ENCODE results near the gene ADCK2. TPM values are rescaled to one million over a fixed set of nuclear protein-coding genes. Genes with fewer than 3 reads are reported as not detected.
"Not testable (repeated sequence)": the region's sequence is repeated elsewhere in the genome, so short reads cannot be mapped to it uniquely, and the experiment has no call there.

Gene ADCK2
- total RNA-seq, 4 donors from 2014 or later: 19.9 to 46.1 (median 32.7) TPM

DNA sequence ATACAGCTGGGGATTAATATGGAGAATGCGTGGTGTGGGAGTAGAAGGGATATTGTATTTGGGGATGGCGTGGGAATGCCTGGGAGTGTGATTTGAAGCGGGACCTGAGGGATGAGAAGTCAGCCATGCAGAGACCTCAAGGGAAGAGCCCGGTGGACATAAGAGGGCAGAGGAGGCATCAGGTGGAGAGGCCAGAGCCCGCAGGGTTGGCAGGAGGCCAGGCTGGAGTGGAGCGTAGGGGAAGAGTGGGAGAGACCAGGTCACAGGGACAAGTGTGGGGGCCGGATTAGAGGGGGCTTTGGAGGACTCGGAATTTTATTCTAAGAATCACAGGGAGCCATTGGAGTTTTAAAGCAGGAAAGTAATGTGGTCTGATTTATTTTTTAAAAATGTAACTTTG lies 25.7 kb downstream of the ADCK2 start:
- TF ChIP-seq POLR2A (IDR thresholded peaks at IDR 0.05): no peak
- TF ChIP-seq CTCF (IDR thresholded peaks at IDR 0.05): no peak
- Histone ChIP-seq H3K4me1 (peaks cover 17 to 18% of the 10 kb centered on the region in 2 donors), H3K36me3 (no peaks in the 10 kb centered on the region), H3K9me3 (no peaks in the 10 kb centered on the region), H3K4me3 (replicated peaks in 1 of 3) (no peak overlapping the region), H3K27me3 (no peaks in the 10 kb centered on the region), H3K27ac (no peak overlapping the region)
- peak; percentile 70 to 72 for DNase-seq
- intact Hi-C loops (cut with DNase I): no loop called here
- WGBS, 2 donors: 42 to 45% methylated on average over 8 of the region's 8 CpGs

- H3K27ac ChIP-seq: no peak overlapping the region
- H3K4me1 ChIP-seq: peaks cover 9 to 18% of the 10 kb centered on the region in 2 donors
- TF ChIP-seq POLR2A (IDR thresholded peaks at IDR 0.05) (no peak), CTCF (IDR thresholded peaks at IDR 0.05) (no peak)
- H3K9me3 ChIP-seq: no peaks in the 10 kb centered on the region
- intact Hi-C loops (cut with DNase I): no loop called here
- peaks cover 9 to 14% of the 10 kb centered on the region in 2 donors for H3K36me3 ChIP-seq
- no peak overlapping the region for H3K4me3 ChIP-seq (replicated peaks in 1 of 3)
- peak in 1 of 2 donors; percentile 29 for DNase-seq
- no peaks in the 10 kb centered on the region for H3K27me3 ChIP-seq
- 80 to 87% methylated on average over 10 of the region's 10 CpGs for WGBS, 2 donors
Observed at GRCh38 chr7:140702774-140703173, 30.0 kb downstream of the ADCK2 start.

- no peak for DNase-seq
- TF ChIP-seq CTCF (IDR thresholded peaks at IDR 0.05): no peak
- TF ChIP-seq POLR2A (IDR thresholded peaks at IDR 0.05): no peak
Observed at GRCh38 chr7:140704205-140704604, 31.5 kb downstream of the ADCK2 start.

GRCh38 chr7:140707132-140707531 lies 34.4 kb downstream of the ADCK2 start:
- no peak overlapping the region for H3K4me3 ChIP-seq (replicated peaks in 1 of 3)
- intact Hi-C loops (cut with DNase I): no loop called here
- DNase-seq: no peak

More at GRCh38 chr7:140704205-140704604, 31.5 kb downstream of the ADCK2 start:
- intact Hi-C loops (cut with DNase I): no loop called here
- WGBS, 2 donors: 97 to 100% methylated on average over 2 of the region's 2 CpGs
- H3K9me3 ChIP-seq: no peaks in the 10 kb centered on the region
- H3K27ac ChIP-seq: no peak overlapping the region
- no peaks in the 10 kb centered on the region for H3K27me3 ChIP-seq
- no peak overlapping the region for H3K4me3 ChIP-seq (replicated peaks in 1 of 3)
- peaks cover 4 to 6% of the 10 kb centered on the region in 2 donors for H3K4me1 ChIP-seq
- peaks cover 9 to 14% of the 10 kb centered on the region in 2 donors for H3K36me3 ChIP-seq

DNA sequence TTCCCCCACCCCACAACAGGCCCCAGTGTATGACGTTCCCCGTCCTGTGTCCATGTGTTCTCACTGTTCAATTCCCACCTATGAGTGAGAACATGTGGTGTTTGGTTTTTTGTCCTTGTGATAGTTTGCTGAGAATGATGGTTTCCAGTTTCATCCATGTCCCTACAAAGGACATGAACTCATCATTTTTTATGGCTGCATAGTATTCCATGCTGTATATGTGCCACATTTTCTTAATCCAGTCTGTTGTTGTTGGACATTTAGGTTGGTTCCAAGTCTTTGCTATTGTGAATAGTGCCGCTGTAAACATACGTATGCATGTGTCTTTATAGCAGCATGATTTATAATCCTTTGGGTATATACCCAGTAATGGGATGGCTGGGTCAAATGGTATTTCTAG lies 36.0 kb downstream of the ADCK2 start:
- H3K36me3 ChIP-seq: peaks cover 9 to 14% of the 10 kb centered on the region in 2 donors
- H3K4me3 ChIP-seq (replicated peaks in 1 of 3); intact Hi-C loops (cut with DNase I); H3K27me3 ChIP-seq; H3K27ac ChIP-seq; DNase-seq; H3K9me3 ChIP-seq; H3K4me1 ChIP-seq: not testable (repeated sequence)
- WGBS, 2 donors: 95 to 97% methylated on average over 4 of the region's 4 CpGs

More at GRCh38 chr7:140707132-140707531, 34.4 kb downstream of the ADCK2 start:
- Histone ChIP-seq H3K27me3 (no peaks in the 10 kb centered on the region), H3K4me1 (peaks cover 3 to 6% of the 10 kb centered on the region in 2 donors), H3K9me3 (no peaks in the 10 kb centered on the region), H3K27ac (no peak overlapping the region), H3K36me3 (peaks cover 9 to 14% of the 10 kb centered on the region in 2 donors)
- 78 to 84% methylated on average over 5 of the region's 5 CpGs for WGBS, 2 donors
- no peak for TF ChIP-seq CTCF (IDR thresholded peaks at IDR 0.05)
- no peak for TF ChIP-seq POLR2A (IDR thresholded peaks at IDR 0.05)

DNA sequence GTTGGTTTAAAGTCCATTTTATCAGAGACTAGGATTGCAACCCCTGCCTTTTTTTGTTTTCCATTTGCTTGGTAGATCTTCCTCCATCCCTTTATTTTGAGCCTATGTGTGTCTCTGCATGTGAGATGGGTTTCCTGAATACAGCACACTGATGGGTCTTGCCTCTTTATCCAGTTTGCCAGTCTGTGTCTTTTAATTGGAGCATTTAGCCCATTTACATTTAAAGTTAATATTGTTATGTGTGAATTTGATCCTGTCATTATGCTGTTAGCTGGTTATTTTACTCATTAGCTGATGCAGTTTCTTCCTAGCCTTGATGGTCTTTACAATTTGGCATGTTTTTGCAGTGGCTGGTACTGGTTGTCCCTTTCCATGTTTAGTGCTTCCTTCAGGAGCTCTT lies 39.6 kb downstream of the ADCK2 start:
- H3K27me3 ChIP-seq; H3K9me3 ChIP-seq; H3K4me3 ChIP-seq (replicated peaks in 1 of 3); H3K36me3 ChIP-seq; intact Hi-C loops (cut with DNase I); DNase-seq; H3K27ac ChIP-seq: not testable (repeated sequence)
- peaks cover 11 to 32% of the 10 kb centered on the region in 2 donors for H3K4me1 ChIP-seq
